OCI-LY3 (cell line): ENCODE results near the gene PLLP.

ENCODE experiments used
- EZH2phosphoT487 ChIP-seq: fragments of 200-600 bp; shearing (Covaris generic); IDR thresholded peaks from 2 replicates; pipeline ENCODE4 v1.6.1; 2018; ENCODE audit warnings: antibody characterized with exemption, mixed run types, low read depth
- TF ChIP-seq, protein P1 (sequence below): fragments of 200-600, 300-600 bp; sonication (generic); IDR thresholded peaks from 2 replicates; pipeline ENCODE4 v1.5.1; 2014; ENCODE audit warnings: antibody characterized with exemption, low read length, low read depth

DNA sequence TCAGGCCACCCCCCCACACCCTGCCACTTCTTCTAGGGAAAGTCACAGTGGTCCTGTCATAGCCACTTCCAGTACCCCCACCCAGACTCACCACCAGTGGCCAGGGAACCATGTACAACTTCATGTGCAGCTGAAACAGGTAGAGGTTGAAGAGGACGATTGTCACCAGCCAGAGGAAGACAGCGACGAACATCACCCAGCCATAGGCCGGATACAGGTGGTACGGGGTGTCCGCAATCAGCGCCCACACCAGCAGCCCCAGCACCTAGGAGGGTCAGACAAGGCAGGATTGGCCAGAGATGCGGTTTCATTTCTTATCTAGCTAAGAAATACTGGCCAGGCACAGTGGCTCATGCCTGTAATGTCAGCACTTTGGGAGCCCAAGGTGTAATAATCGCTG lies 22.7 kb downstream of the PLLP start:
- TF ChIP-seq, protein P1, sequence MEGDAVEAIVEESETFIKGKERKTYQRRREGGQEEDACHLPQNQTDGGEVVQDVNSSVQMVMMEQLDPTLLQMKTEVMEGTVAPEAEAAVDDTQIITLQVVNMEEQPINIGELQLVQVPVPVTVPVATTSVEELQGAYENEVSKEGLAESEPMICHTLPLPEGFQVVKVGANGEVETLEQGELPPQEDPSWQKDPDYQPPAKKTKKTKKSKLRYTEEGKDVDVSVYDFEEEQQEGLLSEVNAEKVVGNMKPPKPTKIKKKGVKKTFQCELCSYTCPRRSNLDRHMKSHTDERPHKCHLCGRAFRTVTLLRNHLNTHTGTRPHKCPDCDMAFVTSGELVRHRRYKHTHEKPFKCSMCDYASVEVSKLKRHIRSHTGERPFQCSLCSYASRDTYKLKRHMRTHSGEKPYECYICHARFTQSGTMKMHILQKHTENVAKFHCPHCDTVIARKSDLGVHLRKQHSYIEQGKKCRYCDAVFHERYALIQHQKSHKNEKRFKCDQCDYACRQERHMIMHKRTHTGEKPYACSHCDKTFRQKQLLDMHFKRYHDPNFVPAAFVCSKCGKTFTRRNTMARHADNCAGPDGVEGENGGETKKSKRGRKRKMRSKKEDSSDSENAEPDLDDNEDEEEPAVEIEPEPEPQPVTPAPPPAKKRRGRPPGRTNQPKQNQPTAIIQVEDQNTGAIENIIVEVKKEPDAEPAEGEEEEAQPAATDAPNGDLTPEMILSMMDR: no peak
- TF ChIP-seq EZH2phosphoT487: no peak
